NOMO-1 (cell line): Measurements from ENCODE around the gene YTHDF1.
"Not testable (repeated sequence)": the region's sequence is repeated elsewhere in the genome, so short reads cannot be mapped to it uniquely, and the experiment has no call there.

ENCODE experiments used
- DNase-seq, 2 experiments: peaks; one replicate each; lab custom pipeline; 2025; ENCODE audit not compliant: unreplicated experiment in 2 of 2; lab: John Stamatoyannopoulos, UW

The YTHDF1 gene

GRCh38 chr20:63216041-63216848, at the start of gene YTHDF1:
Gene YTHDF1 (minus strand): TSS chr20:63216131. CDS start chr20:63215892, 239 bp downstream.
- peak; percentile 96 to 97 for DNase-seq

- no peak for DNase-seq
These were observed 48.6 kb upstream of the YTHDF1 start for GRCh38 chr20:63264519-63264918.

GRCh38 chr20:63264000-63264399, 48.1 kb upstream of the YTHDF1 start:
- no peak for DNase-seq

- DNase-seq = no peak
These were observed 46.9 kb upstream of the YTHDF1 start for GRCh38 chr20:63262836-63263235.

GRCh38 chr20:63261795-63262528, 46.0 kb upstream of the YTHDF1 start:
- DNase-seq = no peak

- no peak for DNase-seq
These were observed 45.3 kb upstream of the YTHDF1 start for GRCh38 chr20:63261060-63261794.

GRCh38 chr20:63260521-63260920, 44.6 kb upstream of the YTHDF1 start:
- no peak for DNase-seq

- no peak for DNase-seq
These were observed 44.0 kb upstream of the YTHDF1 start for GRCh38 chr20:63259734-63260460.

- DNase-seq = no peak
These were observed 42.9 kb upstream of the YTHDF1 start for GRCh38 chr20:63258781-63259180.

- no peak for DNase-seq
These were observed 41.7 kb upstream of the YTHDF1 start for GRCh38 chr20:63257629-63258028.

GRCh38 chr20:63256954-63257353, 41.0 kb upstream of the YTHDF1 start:
- no peak for DNase-seq

GRCh38 chr20:63255931-63256704, 40.2 kb upstream of the YTHDF1 start:
- DNase-seq = no peak

- no peak for DNase-seq
These were observed 38.9 kb upstream of the YTHDF1 start for GRCh38 chr20:63254606-63255384.

GRCh38 chr20:63254232-63254605, 38.3 kb upstream of the YTHDF1 start, which contains the start of gene NKAIN4:
Gene NKAIN4 (minus strand): TSS chr20:63254463. CDS start chr20:63254450, 13 bp downstream.
- DNase-seq = no peak

GRCh38 chr20:63253438-63254231, 37.7 kb upstream of the YTHDF1 start:
- DNase-seq = no peak

- no peak for DNase-seq
These were observed 37.1 kb upstream of the YTHDF1 start for GRCh38 chr20:63253065-63253437.

GRCh38 chr20:63252284-63252711, 36.4 kb upstream of the YTHDF1 start:
- DNase-seq = no peak

GRCh38 chr20:63251350-63251749, 35.4 kb upstream of the YTHDF1 start:
- DNase-seq = not testable (repeated sequence)
